HG03558 (cell line): ENCODE measurements around the gene IMPA2.
"Not testable (repeated sequence)": the region's sequence is repeated elsewhere in the genome, so short reads cannot be mapped to it uniquely, and the experiment has no call there.

ENCODE experiments used
- ATAC-seq: cut with Tn5 transposase; IDR thresholded peaks from one replicate; pipeline ENCODE4 v1.9.1; 2021; ENCODE audit warnings: moderate number of reproducible peaks; ENCODE audit not compliant: unreplicated experiment; ENCODE audit errors: extremely low read depth

The IMPA2 gene

DNA sequence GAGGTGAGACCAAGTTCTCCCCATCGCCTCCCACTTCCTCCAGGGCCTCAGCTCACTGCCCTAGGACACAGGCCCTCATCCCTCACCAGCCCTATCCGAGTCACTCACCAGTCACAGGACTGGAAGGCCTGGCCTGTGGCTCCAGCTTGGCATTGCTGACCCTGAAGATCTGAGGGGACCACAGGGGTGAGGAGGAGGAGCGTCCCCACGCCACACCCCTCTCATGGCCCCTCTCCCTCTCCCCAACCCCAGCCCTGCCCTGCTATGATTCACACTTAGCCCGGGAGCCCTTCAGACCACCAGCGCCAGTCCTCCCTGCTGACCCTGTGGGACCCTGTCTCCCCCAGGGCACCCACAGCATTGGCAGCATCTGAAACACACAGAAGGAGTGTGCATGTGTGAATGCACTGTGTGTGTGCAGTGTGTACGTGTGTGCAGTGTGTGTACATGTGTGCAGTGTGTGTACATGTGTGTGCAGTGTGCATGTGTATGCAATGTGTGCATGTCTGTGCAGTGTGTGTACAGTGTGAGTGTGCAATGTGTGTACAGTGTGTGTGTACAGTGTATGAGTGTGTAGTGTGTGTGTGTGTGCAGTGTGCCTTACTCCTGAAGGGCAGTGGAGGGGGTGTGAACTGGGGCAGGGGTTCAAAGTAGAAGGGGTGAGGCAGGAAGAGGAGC lies 82.9 kb downstream of the IMPA2 start:
- ATAC-seq = no peak

DNA sequence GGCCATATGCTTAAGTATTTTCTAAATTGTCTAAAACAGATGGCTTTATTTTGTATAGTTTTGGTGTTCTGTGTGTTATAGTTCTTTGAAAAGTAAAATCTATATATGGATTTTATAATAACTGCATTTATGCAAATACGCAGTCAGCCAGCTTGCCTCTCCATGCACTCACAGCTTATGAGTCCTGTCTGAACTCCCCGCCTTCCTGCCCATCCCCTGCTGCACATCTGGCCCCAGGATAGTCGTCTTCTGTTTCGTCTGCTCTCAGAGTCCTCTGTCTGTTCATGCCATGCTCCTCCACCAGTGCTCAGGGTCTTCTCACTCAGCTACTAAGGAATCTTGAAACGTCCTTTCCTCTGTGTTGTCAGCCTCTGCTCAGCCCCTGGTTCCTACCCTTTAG lies 84.1 kb downstream of the IMPA2 start:
- no peak for ATAC-seq

DNA sequence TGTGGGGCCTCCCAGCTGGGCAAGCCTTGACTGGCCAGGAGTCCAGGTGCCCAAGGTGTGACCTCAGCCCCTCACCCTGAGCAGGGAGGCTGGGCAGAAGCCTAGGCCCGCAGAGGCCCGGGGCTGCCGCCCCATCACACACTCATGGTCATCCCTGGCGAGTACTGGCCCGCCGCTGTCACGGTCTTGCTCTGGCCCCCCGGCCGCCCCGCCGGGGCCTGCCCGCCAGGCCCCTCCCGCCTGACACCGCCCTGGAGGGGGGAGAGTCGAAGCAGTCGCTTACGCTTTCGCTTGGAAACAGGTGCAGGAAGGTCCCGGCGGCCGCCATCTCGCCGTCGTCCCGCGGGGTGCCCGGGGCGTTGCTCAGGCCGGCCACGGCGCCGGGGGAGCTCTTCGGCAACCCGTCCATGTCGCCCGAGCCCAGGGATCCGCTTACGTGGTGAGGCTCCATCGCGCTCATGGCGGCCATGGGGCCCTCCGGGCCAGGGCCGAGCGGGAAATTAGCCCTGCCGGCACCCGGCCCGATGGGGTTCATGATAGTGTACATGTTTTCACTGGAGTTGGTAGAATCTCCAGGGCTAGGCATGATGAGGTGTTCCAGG lies 85.7 kb downstream of the IMPA2 start:
- no peak for ATAC-seq

DNA sequence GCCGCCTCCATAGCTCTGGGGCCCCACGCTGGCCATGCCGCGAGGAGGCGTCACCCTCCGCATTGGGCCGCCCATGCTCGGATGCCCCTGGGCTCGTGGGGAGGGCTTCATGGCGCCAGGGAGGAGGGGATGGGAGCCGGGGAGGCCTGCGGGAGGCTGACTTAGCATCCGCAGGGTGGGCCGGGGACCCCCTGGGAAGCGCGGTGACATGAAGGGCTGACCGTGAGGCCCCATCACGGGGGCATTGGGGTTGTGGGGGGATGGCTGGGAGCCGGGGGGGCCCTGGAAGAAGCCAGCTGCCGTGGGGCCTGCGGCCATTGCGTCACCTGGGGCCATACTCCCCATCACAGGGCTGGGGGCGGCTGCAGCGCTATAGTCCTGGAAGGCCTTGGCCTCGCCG lies 86.4 kb downstream of the IMPA2 start:
- no peak for ATAC-seq

DNA sequence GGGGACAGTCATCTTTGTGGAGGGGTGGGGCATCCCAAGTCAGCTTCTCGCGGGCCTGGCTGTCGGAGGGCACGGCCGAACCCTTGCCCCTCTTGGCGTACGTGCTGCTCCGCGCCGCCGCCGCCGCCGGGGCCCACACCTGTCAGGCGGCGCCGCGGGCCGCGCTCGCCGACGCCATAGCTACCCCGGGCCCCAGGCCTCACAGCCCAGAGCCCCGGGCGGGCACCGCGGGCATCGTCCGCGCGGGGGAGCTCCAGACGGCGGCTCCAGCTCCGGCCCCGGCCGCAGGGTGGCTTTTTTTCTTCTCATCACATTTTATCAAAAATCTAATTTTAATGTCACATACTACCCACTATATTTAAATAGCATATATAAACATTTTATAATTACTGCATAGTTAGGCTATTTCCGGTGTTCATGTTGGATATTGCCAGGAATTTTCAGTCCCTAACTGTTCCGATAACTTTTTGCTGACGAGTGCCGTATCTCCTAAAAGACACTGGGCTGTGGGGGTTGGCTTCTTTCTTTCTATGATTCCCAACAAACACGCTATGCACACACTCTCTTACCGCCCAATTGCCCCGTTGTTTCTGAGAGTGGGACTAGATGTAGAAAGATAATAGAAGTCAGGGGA lies 87.1 kb downstream of the IMPA2 start:
- not testable (repeated sequence) for ATAC-seq

DNA sequence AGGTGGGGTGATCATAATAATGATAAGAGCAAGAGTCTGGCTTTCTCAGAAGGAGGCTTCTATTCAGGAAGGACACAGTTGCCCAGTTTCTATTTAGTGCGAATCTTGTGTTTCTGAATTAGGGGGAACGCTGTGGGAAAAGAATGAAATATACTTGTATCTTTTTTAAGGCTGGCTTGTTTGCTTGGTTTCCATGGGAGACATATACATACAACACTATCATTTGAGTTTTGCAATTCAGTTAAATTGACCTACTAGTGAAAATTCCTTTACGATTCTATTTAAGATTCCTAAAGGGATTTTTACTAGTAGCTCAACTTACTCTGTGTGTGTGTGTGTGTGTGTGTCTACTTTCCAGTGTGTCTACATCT lies 87.6 kb downstream of the IMPA2 start:
- no peak for ATAC-seq

DNA sequence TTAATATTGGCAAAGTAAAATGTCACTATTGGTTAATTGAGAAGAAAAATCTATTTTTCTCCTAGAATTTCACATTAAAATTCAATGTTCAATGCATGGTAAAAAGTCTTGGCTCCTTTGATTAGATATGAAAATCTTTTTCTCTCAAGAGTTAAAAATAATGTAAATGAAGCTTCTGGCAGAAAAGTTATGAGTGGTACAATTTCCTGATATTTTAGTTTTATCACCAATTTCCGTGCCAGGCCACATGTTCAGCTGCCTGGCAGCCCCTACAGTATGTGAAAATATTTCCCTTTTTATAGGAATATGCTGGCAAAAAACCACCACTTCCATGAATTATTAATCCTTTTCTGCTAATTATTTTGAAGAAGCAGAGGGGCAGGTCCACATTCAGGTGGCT lies 89.8 kb downstream of the IMPA2 start:
- not testable (repeated sequence) for ATAC-seq

DNA sequence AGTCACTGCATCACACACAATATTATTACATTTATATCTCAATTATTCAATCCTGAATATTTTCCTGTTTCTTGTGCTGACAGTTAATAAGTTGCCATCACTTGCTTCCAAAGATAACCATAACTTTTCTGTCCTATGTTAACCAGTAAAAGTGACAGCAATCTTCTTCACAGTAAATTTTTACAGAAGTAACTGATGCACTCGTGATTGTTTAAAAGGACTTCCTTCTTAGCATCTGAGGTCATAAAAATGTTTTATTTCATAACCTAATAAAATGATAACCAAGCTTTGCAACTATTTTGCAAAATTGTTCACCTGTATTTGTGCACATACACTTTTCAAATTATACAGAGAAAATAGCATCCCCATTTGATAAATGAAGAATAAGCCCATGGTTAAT lies 91.7 kb downstream of the IMPA2 start:
- no peak for ATAC-seq

DNA sequence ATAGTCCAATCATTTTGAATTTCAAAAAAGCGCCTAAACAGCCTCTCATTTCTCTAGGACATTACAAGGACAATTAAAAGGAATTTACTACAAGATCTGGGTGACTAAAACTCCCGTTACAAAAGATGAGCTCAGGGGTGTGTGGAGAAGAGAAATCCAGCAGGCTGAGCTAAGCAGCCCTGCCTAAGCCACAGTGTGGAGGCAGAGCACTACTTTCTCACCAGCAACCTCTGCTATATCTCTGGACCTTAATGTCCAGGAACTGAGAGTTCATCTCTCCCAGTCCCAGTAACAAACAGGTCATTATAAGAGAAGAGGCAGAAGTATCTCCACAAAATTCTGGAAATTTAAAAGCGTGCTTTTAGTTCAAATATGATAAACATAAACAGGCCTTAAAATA lies 93.4 kb downstream of the IMPA2 start:
- no peak for ATAC-seq

DNA sequence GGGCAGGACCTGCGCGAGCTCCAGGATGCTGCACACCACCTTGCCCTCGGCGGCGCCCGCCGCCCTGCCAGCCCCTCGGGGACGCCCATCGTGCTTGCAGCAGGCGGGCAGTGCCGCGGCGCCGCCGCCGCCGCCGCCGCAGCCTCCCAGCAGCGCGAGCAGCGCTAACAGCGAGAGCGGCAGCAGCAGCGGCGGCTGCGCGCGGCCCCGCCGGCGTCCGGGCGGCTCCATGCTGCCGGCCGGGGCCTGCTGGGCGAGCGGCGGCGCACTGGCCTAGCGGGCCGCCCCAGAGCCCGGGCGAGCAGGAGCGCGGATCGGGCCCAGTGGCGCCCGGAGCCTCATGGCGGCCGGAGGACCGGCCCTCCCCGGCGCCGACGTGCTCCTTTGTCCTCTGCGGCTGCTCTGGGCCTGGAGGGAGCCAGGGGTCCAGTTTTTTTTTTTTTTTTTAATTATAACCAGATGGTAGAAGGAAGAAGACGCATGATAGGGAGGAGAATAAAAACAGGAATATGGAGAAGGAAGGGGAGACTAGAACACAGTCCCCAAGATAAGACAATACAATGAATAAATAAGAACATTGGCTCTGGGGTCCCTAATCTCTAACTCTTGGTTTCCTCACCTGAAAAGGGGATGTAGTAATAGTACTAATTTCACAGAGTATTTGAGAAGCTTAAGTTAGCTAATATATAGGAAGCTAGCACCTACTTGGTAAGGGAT lies 95.3 kb downstream of the IMPA2 start:
- no peak for ATAC-seq

DNA sequence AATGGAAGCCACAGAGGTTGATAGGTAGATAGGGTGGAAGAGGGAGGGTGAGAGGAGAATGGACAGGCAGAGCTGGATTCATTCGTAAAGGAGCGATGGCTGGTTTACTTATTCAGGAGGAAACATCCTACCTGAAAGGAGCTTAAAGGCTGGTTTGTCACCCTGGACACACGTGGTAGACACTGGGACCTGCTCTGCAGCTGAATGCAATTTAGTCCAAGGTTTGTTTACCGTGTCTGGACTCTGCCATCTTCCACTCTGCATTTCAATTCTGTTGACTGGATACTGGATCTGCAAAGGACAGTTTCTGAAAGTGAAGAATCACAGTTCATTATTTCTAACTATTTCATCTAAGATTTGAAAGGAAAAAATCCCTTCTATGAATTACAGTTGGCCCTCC lies 96.7 kb downstream of the IMPA2 start:
- not testable (repeated sequence) for ATAC-seq

DNA sequence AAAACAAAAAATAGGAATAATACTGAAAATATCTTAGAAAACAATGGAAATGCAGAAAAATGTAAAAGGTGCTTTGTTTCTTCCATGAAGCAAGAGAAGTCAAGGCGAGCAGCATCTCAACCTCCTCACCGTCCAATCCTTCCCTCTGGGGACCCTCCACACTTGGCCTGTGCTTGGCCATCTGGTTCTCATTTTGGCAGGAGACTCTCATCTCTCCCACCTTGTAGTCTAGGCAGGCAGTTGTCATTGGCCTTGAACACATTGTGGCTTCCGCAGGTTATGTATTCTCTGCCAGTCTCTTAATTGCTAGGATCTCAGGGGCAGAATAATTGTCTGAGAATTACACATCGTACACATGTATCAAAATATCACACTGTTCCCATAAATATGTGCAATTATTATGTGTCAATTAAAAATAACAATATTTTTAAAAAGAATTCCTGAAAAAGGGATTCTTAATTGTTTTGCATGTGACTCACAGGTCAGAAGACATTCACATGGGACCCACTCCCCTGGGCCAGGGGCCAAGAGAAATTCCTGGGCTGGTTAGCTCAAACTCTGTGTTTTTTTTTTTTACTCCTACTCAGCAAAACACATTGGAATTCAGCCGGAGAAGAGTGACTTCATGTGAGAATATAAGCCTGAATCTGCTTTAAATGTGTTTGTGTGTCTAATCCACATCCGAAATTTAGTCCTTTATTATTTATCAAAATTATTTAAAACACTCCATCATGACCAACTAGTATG lies 98.4 kb downstream of the IMPA2 start:
- ATAC-seq = no peak
